ENCODE measurements around the gene ADRB1.
A peak's percentile ranks its signal among the peaks of the same experiment; 100 is the strongest.

Gene ADRB1

DNA sequence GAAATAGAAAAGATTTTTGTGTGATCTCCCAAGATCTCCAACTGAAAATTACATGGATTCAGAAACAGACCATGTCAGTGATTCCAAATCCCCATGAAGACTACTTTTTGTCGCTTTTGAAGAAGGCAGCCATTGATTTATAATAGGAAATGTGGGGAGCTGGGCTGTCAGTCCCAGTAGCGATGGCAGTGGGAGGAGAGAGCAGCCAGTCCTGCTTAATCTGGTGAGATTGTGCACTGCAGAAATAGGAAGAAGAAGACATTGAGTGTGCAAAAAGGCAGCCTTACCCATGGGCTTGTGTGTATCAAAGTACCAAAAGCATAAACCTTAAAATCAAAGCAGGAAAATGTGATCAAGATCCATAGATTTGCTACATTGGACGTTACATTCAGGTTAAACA, 4.8 kb downstream of the ADRB1 start:
- Histone ChIP-seq H3K4me1 (peaks cover 7% of the 10 kb centered on the region; the same call in 1 of the 2 replicates), H3K27me3 (peaks cover 24% of the 10 kb centered on the region), H3K9me3 (peaks cover 8% of the 10 kb centered on the region), H3K4me2 (no peak overlapping the region), H3K4me3 (no peak overlapping the region), H3K36me3 (no peaks in the 10 kb centered on the region), H4K20me1 (0 out of 2 replicates have a peak, but pooled peaks cover 5% of the 10 kb centered on the region), H3K27ac (no peak overlapping the region), H3K9ac (no peak overlapping the region)
- no peak for TF ChIP-seq Cebpa-rat (IDR thresholded peaks at IDR 0.05)

DNA sequence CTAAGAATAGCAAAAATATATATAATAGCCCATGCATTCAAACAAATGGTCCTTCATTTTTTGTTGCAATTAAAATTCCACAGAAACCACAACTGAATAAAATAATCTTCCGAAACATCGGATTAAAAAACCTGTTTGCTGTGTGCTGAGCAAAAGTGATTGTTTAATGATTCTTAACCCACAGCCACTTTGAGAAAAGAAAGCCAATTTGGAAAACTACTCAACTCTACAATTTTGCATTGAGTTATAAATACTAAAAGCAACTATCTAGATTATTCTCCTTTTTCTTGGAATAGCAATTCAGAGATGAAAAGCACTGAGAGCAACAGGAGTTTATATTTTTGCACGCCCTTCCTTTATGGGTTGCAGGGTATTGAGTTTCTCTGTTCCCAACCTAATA, 8.0 kb downstream of the ADRB1 start:
- H3K4me1 ChIP-seq = no peaks in the 10 kb centered on the region
- no peak overlapping the region for H3K9ac ChIP-seq
- no peaks in the 10 kb centered on the region; the same call in 1 of the 2 replicates for H3K27me3 ChIP-seq
- no peaks in the 10 kb centered on the region for H3K9me3 ChIP-seq
- no peak for TF ChIP-seq Cebpa-rat (IDR thresholded peaks at IDR 0.05)
- no peak overlapping the region for H3K4me2 ChIP-seq
- no peak overlapping the region for H3K4me3 ChIP-seq
- H4K20me1 ChIP-seq = 0 out of 2 replicates have a peak, but pooled peaks cover 5% of the 10 kb centered on the region
- no peaks in the 10 kb centered on the region for H3K36me3 ChIP-seq
- H3K27ac ChIP-seq = no peak overlapping the region

- Histone ChIP-seq H3K4me1 (no peaks in the 10 kb centered on the region), H3K9ac (no peak overlapping the region), H3K36me3 (no peaks in the 10 kb centered on the region), H3K27me3 (no peaks in the 10 kb centered on the region), H3K9me3 (no peaks in the 10 kb centered on the region), H3K4me3 (no peak overlapping the region), H3K4me2 (no peak overlapping the region), H3K27ac (no peak overlapping the region), H4K20me1 (0 out of 2 replicates have a peak, but pooled peaks cover 3% of the 10 kb centered on the region)
- no peak for TF ChIP-seq Cebpa-rat (IDR thresholded peaks at IDR 0.05)
These were observed 8.6 kb downstream of the ADRB1 start for GRCh38 chr10:114052255-114052654.

DNA sequence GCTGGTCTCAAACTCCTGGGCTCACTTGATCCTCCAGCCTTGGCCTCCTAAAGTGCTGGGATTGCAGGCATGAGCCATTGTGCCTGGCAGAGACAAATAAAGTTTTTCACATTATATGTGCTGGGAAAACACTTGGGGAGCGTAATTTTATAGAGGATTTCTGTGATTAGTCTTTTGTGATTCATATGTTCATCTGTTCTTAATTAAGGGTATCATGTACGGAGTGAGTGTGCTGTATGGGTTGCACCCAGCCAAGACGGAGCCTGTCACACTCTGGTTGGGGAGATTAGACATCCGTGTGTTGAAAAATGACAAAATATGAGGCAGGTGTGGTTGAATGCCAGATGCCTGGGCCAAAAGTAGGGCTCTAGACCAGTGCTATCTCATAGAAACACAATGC, 10.3 kb downstream of the ADRB1 start:
- H4K20me1 ChIP-seq = no peaks in the 10 kb centered on the region
- H3K36me3 ChIP-seq = no peaks in the 10 kb centered on the region
- no peaks in the 10 kb centered on the region for H3K27me3 ChIP-seq
- H3K4me2 ChIP-seq = no peak overlapping the region
- H3K4me1 ChIP-seq = 0 out of 2 replicates have a peak, but pooled peaks cover 4% of the 10 kb centered on the region
- no peak for TF ChIP-seq Cebpa-rat (IDR thresholded peaks at IDR 0.05)
- H3K27ac ChIP-seq = no peak overlapping the region
- no peaks in the 10 kb centered on the region for H3K9me3 ChIP-seq
- H3K4me3 ChIP-seq = no peak overlapping the region
- no peak overlapping the region for H3K9ac ChIP-seq

DNA sequence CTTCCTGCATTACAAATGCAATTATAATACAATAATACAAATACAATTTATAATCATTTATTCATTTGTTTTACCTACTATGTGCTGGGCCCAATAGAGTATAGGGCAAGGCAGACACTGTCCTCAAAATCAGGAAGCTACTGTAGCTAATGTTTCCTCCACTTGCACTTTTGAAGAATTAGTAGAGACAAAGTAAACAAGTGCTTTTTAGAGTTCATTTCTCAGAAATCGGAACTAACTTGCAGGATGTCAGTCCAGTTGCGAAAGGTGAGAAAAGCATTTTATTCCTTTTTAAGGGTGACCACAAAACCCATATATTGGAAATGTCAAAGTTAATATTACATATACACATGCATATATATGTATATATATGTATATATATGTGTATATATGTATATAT, 14.2 kb downstream of the ADRB1 start:
- Histone ChIP-seq H3K4me1 (peaks cover 16% of the 10 kb centered on the region), H3K27ac (no peak overlapping the region)

GRCh38 chr10:114058297-114058696, 14.6 kb downstream of the ADRB1 start:
- no peak for TF ChIP-seq Cebpa-rat (IDR thresholded peaks at IDR 0.05)
- Histone ChIP-seq H3K36me3 (no peaks in the 10 kb centered on the region), H3K4me1 (peaks cover 20% of the 10 kb centered on the region), H3K27ac (no peak overlapping the region), H3K27me3 (no peaks in the 10 kb centered on the region), H4K20me1 (no peaks in the 10 kb centered on the region), H3K9ac (no peak overlapping the region), H3K4me2 (no peak overlapping the region), H3K4me3 (no peak overlapping the region), H3K9me3 (peaks cover 5% of the 10 kb centered on the region; the same call in 1 of the 2 replicates)

More for the DNA sequence above, 14.2 kb downstream of the ADRB1 start:
- Histone ChIP-seq H3K27me3 (no peaks in the 10 kb centered on the region), H3K36me3 (no peaks in the 10 kb centered on the region), H4K20me1 (no peaks in the 10 kb centered on the region), H3K4me3 (no peak overlapping the region), H3K9me3 (peaks cover 5% of the 10 kb centered on the region; the same call in 1 of the 2 replicates), H3K9ac (no peak overlapping the region), H3K4me2 (no peak overlapping the region)
- TF ChIP-seq Cebpa-rat (IDR thresholded peaks at IDR 0.05) = no peak

GRCh38 chr10:114059561-114059960, 15.9 kb downstream of the ADRB1 start:
- TF ChIP-seq Cebpa-rat (IDR thresholded peaks at IDR 0.05) = no peak
- Histone ChIP-seq H4K20me1 (no peaks in the 10 kb centered on the region), H3K4me1 (peaks cover 24% of the 10 kb centered on the region), H3K9ac (no peak overlapping the region), H3K4me2 (no peak overlapping the region), H3K27ac (no peak overlapping the region), H3K27me3 (no peaks in the 10 kb centered on the region), H3K9me3 (peaks cover 5% of the 10 kb centered on the region; the same call in 1 of the 2 replicates), H3K36me3 (no peaks in the 10 kb centered on the region), H3K4me3 (no peak overlapping the region)

- Histone ChIP-seq H4K20me1 (no peaks in the 10 kb centered on the region), H3K36me3 (no peaks in the 10 kb centered on the region), H3K4me2 (no peak overlapping the region), H3K4me1 (peaks cover 24% of the 10 kb centered on the region), H3K9me3 (peaks cover 5% of the 10 kb centered on the region; the same call in 1 of the 2 replicates), H3K4me3 (no peak overlapping the region), H3K9ac (no peak overlapping the region), H3K27ac (no peak overlapping the region), H3K27me3 (no peaks in the 10 kb centered on the region)
- TF ChIP-seq Cebpa-rat (IDR thresholded peaks at IDR 0.05) = peak; percentile 44; the same call in 1 of the 2 replicates
These were observed 16.8 kb downstream of the ADRB1 start for GRCh38 chr10:114060456-114060855.

DNA sequence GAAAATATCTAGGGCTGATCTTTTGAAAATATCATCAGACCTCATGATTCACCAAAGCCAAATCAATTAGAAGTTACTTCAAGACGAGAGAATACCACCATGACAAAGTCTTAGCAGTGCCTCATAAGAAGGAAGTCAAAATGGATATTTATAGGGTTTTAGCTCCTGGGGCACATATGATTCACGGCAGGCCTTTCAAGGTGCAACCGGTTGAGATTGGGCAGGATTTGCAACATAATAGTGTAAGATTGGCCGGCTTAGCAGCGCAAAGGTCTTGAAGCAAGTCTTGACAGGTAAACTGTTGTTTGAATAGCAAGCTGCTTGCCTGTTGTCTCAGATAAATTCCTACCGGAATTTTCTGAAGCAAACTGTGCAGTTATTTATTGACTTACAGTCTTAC, 17.5 kb downstream of the ADRB1 start:
- H3K36me3 ChIP-seq = no peaks in the 10 kb centered on the region
- H4K20me1 ChIP-seq = no peaks in the 10 kb centered on the region
- no peak overlapping the region for H3K4me3 ChIP-seq
- no peak overlapping the region for H3K27ac ChIP-seq
- H3K9me3 ChIP-seq = peaks cover 5% of the 10 kb centered on the region; the same call in 1 of the 2 replicates
- peaks cover 24% of the 10 kb centered on the region for H3K4me1 ChIP-seq
- no peaks in the 10 kb centered on the region for H3K27me3 ChIP-seq
- no peak for TF ChIP-seq Cebpa-rat (IDR thresholded peaks at IDR 0.05)
- H3K4me2 ChIP-seq = no peak overlapping the region
- H3K9ac ChIP-seq = no peak overlapping the region

DNA sequence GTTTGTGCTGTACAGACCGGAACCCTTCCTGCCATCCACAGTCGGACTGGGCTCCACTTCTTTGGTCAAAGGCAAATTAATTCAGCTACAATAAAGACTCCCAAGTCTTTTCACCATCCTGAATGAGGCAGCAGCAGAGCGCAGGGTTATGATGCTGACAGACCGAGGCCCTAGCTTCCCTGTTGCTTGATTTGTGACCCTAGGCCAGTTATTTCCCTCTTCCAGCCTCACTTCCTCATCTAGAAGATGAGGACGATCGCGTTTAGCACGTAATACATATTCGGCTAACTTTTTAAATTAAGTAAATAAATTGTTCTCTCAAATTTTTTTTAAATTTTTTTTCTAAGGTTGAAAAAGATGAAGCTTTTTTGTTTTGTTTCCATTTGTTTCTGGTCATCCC, 18.1 kb downstream of the ADRB1 start:
- TF ChIP-seq Cebpa-rat (IDR thresholded peaks at IDR 0.05) = no peak
- Histone ChIP-seq H4K20me1 (no peaks in the 10 kb centered on the region), H3K27me3 (no peaks in the 10 kb centered on the region), H3K27ac (no peak overlapping the region), H3K4me3 (no peak overlapping the region), H3K9me3 (peaks cover 5% of the 10 kb centered on the region; the same call in 1 of the 2 replicates), H3K9ac (no peak overlapping the region), H3K4me1 (peaks cover 29% of the 10 kb centered on the region), H3K4me2 (no peak overlapping the region), H3K36me3 (no peaks in the 10 kb centered on the region)

Data from BLaER1 (cell line).